HEK293 (cell line): ENCODE results near the gene ROR2.

Source experiments
- GLI4 ChIP-seq: fragments of 450-650 bp; formaldehyde crosslinking; IDR thresholded peaks from 2 replicates; pipeline ENCODE4 v1.5.1; 2016; ENCODE audit warnings: missing biosample characterization, missing genetic modification characterization
- MZF1 ChIP-seq: fragments of 450-650 bp; formaldehyde crosslinking; IDR thresholded peaks from 2 replicates; pipeline ENCODE4 v1.5.1; 2017; ENCODE audit warnings: missing biosample characterization, missing genetic modification characterization, borderline replicate concordance
- SETDB1 ChIP-seq: IDR thresholded peaks from one replicate; pipeline ENCODE4 v1.6.1; 2017; ENCODE audit warnings: mild to moderate bottlenecking, low read length, moderate library complexity, mixed read lengths; ENCODE audit not compliant: insufficient read length
- YY1 ChIP-seq: fragments of 450-650 bp; formaldehyde crosslinking; IDR thresholded peaks from 2 replicates; pipeline ENCODE4 v1.5.1; 2018; ENCODE audit warnings: missing biosample characterization, missing genetic modification characterization
- ZNF433 ChIP-seq: fragments of 450-650 bp; formaldehyde crosslinking; IDR thresholded peaks from 2 replicates; pipeline ENCODE4 v1.5.1; 2016; ENCODE audit warnings: missing biosample characterization, missing genetic modification characterization, low read depth
- ZNF629 ChIP-seq: fragments of 450-650 bp; formaldehyde crosslinking; IDR thresholded peaks from 2 replicates; pipeline ENCODE4 v1.5.1; 2017; ENCODE audit warnings: missing biosample characterization, missing genetic modification characterization
- ZNF660 ChIP-seq: fragments of 450-650 bp; IDR thresholded peaks from 2 replicates; pipeline ENCODE4 v1.5.1; 2018; ENCODE audit warnings: missing biosample characterization, mild to moderate bottlenecking, missing genetic modification characterization
- TF ChIP-seq, protein P1 (sequence below): fragments of 450-650 bp; formaldehyde crosslinking; IDR thresholded peaks from 2 replicates; pipeline ENCODE4 v1.5.1; 2016; ENCODE audit warnings: missing biosample characterization, missing genetic modification characterization
- TF ChIP-seq, protein P2 (sequence below): fragments of 450-650 bp; formaldehyde crosslinking; IDR thresholded peaks from 2 replicates; pipeline ENCODE4 v1.5.1; 2016; ENCODE audit warnings: missing biosample characterization, missing genetic modification characterization

DNA sequence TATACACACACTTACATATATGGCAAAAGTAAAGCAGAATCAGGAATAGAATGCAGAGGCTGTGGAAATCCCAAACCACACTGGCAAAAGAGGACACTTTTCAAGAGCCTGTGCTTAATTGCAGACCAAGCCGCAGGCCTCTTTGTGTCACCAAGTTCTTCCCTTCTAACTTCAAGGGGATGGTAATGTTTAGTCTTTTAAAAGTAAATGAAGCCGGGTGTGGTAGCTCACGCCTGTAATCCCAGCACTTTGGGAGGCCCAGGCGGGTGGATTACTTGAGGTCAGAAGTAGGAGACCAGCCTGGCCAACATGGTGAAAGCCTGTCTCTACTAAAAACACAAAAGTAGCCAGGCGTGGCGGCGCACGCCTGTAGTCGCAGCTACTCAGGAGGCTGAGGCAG is 28.7 kb downstream of the ROR2 start:
- TF ChIP-seq MZF1 (tag by site-specific recombination) = no peak
- TF ChIP-seq, protein P1, sequence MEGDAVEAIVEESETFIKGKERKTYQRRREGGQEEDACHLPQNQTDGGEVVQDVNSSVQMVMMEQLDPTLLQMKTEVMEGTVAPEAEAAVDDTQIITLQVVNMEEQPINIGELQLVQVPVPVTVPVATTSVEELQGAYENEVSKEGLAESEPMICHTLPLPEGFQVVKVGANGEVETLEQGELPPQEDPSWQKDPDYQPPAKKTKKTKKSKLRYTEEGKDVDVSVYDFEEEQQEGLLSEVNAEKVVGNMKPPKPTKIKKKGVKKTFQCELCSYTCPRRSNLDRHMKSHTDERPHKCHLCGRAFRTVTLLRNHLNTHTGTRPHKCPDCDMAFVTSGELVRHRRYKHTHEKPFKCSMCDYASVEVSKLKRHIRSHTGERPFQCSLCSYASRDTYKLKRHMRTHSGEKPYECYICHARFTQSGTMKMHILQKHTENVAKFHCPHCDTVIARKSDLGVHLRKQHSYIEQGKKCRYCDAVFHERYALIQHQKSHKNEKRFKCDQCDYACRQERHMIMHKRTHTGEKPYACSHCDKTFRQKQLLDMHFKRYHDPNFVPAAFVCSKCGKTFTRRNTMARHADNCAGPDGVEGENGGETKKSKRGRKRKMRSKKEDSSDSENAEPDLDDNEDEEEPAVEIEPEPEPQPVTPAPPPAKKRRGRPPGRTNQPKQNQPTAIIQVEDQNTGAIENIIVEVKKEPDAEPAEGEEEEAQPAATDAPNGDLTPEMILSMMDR = no peak
- no peak for TF ChIP-seq ZNF660 (tag by site-specific recombination)
- TF ChIP-seq ZNF629 (tag by site-specific recombination) = no peak
- TF ChIP-seq ZNF433 (tag by site-specific recombination) = no peak
- TF ChIP-seq YY1 (tag by site-specific recombination) = no peak
- TF ChIP-seq GLI4 (tag by site-specific recombination) = no peak
- TF ChIP-seq SETDB1 = no peak
- TF ChIP-seq, protein P2, sequence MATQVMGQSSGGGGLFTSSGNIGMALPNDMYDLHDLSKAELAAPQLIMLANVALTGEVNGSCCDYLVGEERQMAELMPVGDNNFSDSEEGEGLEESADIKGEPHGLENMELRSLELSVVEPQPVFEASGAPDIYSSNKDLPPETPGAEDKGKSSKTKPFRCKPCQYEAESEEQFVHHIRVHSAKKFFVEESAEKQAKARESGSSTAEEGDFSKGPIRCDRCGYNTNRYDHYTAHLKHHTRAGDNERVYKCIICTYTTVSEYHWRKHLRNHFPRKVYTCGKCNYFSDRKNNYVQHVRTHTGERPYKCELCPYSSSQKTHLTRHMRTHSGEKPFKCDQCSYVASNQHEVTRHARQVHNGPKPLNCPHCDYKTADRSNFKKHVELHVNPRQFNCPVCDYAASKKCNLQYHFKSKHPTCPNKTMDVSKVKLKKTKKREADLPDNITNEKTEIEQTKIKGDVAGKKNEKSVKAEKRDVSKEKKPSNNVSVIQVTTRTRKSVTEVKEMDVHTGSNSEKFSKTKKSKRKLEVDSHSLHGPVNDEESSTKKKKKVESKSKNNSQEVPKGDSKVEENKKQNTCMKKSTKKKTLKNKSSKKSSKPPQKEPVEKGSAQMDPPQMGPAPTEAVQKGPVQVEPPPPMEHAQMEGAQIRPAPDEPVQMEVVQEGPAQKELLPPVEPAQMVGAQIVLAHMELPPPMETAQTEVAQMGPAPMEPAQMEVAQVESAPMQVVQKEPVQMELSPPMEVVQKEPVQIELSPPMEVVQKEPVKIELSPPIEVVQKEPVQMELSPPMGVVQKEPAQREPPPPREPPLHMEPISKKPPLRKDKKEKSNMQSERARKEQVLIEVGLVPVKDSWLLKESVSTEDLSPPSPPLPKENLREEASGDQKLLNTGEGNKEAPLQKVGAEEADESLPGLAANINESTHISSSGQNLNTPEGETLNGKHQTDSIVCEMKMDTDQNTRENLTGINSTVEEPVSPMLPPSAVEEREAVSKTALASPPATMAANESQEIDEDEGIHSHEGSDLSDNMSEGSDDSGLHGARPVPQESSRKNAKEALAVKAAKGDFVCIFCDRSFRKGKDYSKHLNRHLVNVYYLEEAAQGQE = no peak
